Measurements from ENCODE around the gene EPB41L1.
A peak's percentile ranks its signal among the peaks of the same experiment; 100 is the strongest.

EPB41L1 gene

DNA sequence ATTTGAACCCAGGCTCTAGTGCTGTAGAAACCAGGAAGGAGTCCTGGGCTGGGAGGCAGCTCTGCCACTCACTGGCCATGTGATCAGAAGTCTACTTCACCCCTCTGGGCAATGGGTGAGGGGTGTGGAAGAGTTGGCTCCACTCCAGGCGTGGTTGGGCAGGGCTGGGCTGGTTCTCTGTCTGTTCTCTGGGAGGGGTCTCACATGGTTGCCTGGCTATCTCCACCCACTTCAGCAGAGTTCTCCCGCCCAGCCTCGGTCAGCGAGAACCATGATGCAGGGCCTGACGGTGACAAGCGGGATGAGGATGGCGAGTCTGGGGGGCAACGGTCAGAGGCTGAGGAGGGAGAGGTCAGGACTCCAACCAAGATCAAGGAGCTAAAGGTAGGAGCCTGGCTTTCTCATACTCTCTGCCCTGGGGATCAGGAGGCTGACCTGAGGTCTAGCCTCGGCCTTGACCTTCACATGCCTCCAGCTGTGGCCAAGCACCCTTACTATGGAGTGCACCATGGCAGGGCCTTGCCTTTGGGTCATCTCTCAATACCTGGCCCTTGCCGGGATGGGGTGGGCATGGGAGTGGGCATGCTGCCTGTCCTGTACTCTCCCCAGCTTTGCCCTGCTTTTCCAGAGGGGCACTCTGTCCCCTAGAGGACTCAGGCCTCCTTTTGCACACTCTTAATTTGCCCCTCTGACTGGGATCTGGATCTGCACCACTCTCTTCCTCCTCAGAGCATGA is 39.6 kb downstream of the EPB41L1 start:
- no peak for DNase-seq (ENCODE audit: low spot score)

GRCh38 chr20:36196676-36197075 is 42.1 kb downstream of the EPB41L1 start:
- no peak for DNase-seq (ENCODE audit: low spot score)

DNA sequence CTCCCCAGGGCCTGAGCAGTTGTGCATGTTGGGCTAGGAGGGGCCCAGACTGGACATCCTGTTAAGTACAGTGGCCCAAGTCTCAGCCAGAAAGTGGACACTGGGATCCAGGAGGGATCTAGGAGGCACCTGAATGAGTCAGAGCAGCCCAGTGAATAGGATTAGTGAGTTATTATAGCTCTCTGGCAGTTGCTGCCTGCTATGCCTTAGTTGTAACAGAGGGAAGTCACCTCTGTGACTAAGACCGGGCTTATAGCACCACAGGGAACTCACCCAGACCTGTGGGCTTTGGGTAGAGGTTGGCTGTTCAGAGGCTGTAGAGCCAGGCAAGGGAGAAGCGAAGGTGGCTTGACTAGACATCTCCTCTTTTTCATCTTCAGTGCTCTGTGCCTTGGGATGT is 42.7 kb downstream of the EPB41L1 start:
- no peak for DNase-seq (ENCODE audit: low spot score)

DNA sequence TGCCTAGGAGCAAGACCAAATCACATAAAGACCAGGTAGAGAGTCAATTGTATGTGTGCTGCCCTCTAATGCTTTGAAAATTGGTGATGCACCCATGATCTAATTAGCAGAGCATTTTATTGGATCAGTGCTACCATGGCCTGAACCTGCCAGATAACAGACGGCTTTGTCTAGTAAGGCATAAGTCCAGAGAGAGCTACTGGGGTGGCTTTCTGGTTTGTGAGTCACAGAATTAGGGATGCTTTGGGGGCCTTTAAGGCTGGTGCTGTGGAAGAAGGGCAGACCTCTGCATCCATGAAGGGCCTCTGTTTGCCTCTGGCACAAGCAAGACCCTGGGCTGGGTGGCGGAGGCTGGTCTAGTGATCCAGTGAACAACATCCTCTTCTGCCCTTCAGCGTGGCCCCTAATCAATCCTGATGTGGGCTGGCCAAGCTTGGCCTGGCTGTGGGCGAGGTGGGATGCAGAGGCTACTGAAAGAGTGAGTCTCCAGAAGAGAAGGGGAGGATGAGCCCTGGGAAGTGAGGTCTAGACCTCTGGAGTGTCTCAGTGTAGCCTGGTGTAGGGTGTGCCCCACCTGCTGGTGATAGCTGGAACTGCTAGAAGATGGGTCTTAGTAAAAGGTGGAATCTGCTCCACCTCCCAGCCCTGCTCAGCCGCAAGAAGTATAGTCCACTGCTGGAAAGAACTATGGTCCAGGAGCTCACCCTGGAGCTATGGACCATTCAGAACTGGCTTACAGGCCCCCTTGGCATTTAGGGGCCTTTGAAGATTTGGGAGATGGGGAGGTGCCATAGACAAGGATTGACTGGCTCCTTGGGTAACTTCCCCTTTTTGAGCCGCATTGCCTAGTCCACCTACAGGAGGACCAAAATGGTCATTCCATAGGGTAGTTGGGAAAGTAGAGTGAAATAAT is 45.1 kb downstream of the EPB41L1 start:
- peak; percentile 76 for DNase-seq (ENCODE audit: low spot score)

GRCh38 chr20:36200451-36200850 is 45.9 kb downstream of the EPB41L1 start:
- DNase-seq (ENCODE audit: low spot score), result no peak

GRCh38 chr20:36201198-36201597 is 46.7 kb downstream of the EPB41L1 start:
- no peak for DNase-seq (ENCODE audit: low spot score)

DNA sequence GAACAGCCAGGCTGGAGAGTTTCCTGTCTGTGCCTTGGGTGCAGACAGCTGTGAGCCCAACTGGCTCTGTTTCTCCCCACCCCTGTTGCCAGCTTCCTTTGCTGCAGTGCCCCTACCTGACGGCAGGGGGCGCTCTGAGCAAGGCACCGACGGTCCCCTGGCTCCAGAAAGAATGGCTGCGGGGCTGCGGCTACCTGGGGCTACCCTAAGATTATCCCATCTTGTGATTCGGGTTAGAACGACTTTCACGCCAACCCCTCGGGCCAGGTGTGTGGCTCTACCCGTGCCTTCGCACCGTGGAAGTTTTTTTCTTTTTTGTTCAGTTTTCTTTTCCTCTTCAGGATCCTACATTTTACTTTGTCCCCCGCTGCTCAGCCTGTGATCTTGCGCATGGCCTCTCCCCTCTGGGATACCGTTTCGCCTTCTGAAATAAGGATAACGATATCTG is 48.4 kb downstream of the EPB41L1 start:
- DNase-seq (ENCODE audit: low spot score), result peak; percentile 86

DNA sequence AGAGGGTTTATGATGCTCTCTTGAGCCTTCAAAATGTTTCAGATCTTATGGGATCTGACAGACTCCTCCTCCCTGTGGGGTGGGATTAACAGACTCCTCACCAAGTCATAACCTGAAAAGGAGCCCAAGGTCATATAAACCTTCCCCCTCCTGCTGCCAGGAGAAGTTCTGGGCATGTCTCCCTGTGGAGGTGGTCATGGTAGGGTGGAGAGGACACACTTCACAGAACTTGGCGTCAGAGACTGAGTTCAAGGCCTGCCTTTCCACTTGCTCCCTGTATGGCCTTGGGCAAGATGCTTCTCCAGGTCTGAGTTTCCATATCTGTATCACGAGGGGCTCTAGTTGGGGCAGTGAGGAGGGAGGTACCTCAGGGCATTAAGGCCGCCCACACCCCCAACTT is 49.3 kb downstream of the EPB41L1 start:
- DNase-seq (ENCODE audit: low spot score), result no peak

DNA sequence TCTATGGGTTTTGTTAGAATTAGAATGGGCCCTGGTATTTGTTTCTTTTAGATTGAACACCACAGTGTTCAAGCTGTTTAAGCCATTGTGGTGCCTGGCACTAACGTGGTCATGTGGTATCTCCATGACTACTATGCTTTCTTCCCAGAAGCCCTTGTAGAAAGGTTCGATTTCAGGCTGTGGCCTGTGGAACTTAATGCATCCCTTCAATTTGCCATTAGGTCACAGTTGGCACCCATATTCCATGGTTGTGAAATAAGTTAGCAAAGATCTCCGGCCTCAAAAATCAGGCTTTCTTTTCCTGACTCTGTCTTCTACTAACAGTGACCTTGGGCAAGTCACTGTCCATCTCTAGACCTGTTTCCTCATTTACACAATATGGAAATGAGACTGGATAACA is 50.5 kb downstream of the EPB41L1 start:
- DNase-seq (ENCODE audit: low spot score), result no peak

DNA sequence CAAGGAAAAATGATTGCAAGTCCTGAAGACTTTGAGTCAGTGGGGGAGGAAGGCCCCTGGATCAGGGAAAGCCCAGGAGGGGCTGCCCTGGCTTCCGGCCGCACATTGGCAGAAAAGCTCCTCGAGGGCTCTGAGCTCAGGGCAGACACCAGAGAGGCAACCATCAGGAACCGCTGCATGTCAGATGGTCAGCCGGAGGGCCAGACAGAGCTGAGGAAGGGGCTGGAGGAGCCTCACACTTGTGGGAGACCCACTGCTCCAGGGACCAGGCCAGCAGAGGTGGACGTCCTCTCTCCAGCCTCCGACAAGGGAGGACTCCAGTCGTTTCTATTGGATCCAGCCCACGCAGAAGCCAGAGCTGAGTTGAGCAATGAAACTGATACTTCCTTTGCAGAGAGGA is 51.5 kb downstream of the EPB41L1 start:
- DNase-seq (ENCODE audit: low spot score), result no peak

DNA sequence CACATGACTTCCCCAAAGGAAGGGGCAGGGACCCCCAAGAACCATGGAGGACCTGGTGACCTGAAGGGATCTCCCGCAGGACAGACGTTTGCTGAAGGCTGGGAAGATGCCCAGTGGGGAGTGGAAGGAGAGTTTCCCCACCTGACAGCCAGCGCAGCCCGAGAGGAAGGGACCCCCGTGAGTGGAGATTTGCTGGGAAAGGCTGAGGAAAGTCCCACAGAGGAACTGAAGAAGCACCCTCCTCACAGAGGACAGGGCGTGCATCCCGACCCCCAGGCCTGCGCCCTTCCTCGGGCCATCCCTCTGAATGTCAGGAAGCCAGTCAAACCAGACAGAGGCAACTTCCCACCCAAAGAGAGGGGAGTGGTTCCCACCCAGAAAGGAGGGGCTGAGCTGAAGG is 52.1 kb downstream of the EPB41L1 start:
- no peak for DNase-seq (ENCODE audit: low spot score)

- DNase-seq (ENCODE audit: low spot score), result no peak
These were observed 53.1 kb downstream of the EPB41L1 start for GRCh38 chr20:36207602-36208001.

- DNase-seq (ENCODE audit: low spot score), result no peak
These were observed 53.7 kb downstream of the EPB41L1 start for GRCh38 chr20:36208257-36208656.

DNA sequence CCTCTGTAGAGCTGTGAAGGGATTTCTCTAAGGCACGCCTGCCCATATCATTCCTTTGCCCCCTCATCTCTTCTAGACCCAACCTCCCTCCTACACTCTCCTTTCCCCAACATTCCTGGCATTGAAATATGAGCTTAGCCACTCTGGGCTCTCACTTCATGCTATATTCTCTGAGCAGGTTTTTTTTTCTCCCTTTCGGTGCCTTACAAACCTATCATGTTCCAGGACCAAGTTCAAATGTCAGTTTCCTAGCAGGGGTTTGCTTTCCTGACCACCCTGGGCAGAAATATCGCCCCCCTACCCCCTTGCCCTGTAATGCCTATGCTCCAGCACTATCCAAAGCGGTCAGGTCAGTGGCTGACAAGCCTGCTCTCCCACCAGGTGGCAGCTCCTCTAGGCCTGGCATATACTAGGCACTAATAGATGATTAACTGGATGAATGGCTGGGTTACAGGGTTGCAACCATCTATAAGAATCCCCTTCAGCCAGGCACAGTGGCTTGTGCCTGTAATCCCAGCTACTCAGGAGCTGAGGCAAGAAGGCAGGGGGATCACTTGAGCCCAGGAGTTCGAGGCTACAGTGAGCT is 56.0 kb downstream of the EPB41L1 start:
- DNase-seq (ENCODE audit: low spot score), result no peak

DNA sequence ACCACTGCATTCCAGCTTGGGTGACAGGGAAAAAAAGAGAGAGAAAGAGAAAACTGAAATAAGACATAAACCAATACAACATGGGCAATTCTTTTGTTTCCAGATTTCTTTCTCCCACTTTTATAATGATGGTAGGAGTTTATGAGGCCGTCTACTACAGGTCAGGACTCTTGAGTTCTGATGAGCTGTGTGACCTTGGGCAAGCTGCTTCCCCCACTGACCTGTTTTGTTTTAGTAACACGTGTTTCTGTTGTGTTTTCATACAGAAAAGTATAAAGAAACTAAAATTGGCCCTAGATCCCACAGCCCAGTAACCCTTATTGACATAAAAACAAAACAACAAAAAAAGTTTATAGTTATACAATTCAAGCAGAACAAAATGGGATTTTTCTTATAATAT is 58.8 kb downstream of the EPB41L1 start:
- DNase-seq (ENCODE audit: low spot score), result no peak

- DNase-seq (ENCODE audit: low spot score), result peak; percentile 28
These were observed 60.2 kb downstream of the EPB41L1 start for GRCh38 chr20:36214684-36215256.

DNA sequence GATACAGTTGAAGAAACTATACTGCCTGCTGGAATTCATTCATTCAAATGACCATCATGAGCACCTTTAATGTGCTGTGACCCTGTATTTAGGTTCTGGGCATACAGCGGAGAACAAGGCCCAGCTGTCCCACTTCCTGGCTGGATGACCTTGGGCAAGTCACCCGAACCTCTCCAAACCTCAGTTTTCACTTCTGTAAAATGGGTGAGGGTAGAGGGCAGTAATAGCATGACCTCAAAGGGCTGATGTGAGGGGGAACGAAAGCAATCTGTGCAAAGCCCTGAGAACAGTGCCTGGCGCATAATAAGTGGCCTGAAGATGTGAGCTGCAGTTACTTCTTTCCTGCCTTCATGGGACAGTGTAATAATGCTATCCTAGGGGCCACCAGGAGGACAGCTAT is 61.2 kb downstream of the EPB41L1 start:
- DNase-seq (ENCODE audit: low spot score), result no peak

DNA sequence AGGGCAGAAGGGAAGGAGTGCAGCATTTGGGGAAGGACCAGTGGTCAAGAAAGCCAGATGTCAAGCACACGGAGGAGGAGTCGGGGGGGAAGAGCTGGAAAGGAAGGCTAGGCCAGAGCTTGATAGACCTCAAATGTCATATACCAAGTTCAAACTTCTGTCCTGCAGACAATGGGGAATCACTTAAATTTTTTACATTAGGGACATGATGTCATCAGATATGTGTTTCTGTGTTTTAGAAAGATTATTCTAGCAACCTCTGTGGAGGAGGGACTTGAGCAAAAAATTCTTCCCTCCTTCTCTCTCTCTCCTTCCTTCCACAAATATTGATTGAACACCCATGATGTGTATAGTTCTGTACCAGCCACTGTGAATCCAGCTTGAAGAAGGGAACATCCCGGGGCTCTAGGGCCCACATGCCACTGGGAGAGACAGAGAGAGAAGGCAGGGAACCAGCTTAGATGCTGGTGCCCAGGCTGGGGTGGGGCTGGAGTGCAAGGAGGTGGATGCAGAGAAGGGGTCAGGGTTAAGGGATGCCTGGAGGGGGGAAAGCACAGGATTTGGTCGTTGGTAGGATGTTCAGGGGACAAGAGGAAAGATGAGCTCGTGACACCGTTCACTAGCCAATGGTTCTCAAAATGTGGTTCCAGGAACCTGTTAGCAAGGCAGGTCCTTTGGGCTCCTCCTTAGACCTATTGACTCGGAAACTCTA is 61.9 kb downstream of the EPB41L1 start:
- no peak for DNase-seq (ENCODE audit: low spot score)

DNA sequence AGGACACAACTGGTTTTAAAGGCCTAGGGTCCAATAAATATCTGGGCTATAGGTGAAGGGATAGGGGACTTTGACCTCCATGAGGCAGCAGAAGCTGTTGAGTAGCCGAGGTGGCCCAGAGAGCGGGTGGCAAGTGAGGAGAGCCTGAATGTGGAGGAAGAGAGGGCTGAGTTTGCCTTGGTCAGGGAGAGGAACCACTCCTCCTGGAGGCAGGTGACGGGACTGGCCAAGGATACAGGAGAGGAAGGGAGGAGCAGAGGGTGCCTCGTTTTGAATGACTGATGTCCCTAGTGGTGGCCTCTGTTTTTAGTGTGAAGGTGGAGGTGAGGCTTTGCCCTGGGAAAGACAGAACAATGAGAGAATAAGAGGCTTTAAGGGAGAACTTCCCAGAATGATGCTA is 62.7 kb downstream of the EPB41L1 start:
- no peak for DNase-seq (ENCODE audit: low spot score)

DNA sequence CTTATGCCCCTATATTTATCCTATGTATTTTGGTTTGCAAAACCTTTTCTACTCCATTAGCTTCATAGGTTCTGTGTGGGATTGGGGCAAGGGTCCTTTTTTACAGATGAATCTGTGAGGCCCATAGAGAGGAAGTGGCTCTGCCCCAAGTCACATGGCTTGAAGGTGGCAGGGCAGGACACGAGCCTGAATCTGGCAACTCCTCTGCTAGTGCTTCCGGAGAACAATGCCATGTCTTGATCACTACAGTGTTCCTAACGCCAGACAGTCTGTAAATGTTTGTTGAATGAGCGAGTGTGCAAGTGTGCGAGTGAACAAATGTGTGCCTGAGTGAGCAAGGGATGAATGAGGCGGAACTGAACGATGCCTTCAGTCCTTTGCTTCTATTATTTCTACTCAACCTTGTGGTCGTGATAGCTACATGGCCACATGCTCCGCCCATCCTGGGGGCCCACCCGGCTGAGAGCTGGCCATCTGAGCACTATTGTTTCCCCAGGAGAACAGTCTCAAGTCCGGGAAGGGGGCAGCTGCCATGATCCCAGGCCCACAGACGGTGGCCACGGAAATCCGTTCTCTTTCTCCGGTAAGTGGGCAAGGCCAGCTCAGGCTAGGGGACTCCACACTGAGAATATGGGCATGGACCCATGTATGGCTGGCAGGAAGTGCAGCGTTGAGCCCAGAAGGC is 64.0 kb downstream of the EPB41L1 start:
- no peak for DNase-seq (ENCODE audit: low spot score)

DNA sequence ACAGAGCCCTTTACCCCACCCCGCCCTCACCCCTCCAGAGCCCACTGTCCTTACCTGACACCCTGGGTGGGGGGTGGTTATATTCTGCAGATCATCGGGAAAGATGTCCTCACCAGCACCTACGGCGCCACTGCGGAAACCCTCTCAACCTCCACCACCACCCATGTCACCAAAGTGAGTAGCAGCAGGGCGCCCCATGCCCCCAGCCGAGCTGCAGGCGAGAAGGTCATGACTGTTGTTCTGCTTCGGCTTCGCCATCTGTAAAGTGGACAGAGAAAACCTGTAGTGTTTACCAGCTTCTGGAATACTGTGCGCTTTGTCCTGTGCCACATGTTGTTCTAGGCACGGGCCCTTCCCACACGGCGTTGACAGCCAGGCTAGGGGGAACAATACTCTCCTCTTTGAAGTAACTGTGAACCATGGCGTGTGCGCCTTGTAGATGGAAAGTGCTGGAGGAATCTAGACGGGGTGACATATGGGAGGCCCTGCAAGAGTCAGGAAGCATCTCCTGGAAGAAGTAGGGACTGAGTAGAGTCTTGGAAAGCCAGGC is 65.2 kb downstream of the EPB41L1 start:
- DNase-seq (ENCODE audit: low spot score), result no peak

All from germinal center (tissue), 1 donor.